H9 (cell line): Measurements from ENCODE around the gene ARHGAP35. TPM values are rescaled to one million over a fixed set of nuclear protein-coding genes. Genes with fewer than 3 reads are reported as not detected.

Experiments used
- DNase-seq: peaks from one replicate; pipeline ENCODE4 v3.0.0-alpha.2; 2017
- H2AFZ ChIP-seq: one replicate; pipeline ENCODE4 v1.6.1; 2013; ENCODE audit warnings: mild to moderate bottlenecking, low read length, control low read depth, moderate library complexity
- H2AK5ac ChIP-seq: 2 replicates; pipeline ENCODE4 v1.6.1; 2013; ENCODE audit warnings: low read length, control low read depth, mixed read lengths; ENCODE audit not compliant: insufficient read length
- H2BK120ac ChIP-seq: one replicate; pipeline ENCODE4 v1.6.1; 2013; ENCODE audit warnings: low read depth, mild to moderate bottlenecking, low read length, control low read depth, inconsistent platforms; ENCODE audit not compliant: poor library complexity, severe bottlenecking
- H2BK12ac ChIP-seq: 2 replicates; pipeline ENCODE4 v1.6.1; 2013; ENCODE audit warnings: low read length, control low read depth, mixed read lengths, low read depth; ENCODE audit not compliant: insufficient read length
- H2BK15ac ChIP-seq: 2 replicates; pipeline ENCODE4 v1.6.1; 2013; ENCODE audit warnings: low read depth, low read length, control low read depth
- H2BK20ac ChIP-seq: one replicate; pipeline ENCODE4 v1.6.1; 2013; ENCODE audit warnings: low read depth, mild to moderate bottlenecking, low read length, control low read depth, inconsistent platforms; ENCODE audit not compliant: poor library complexity, severe bottlenecking
- H2BK5ac ChIP-seq: 2 replicates; pipeline ENCODE4 v1.6.1; 2013; ENCODE audit warnings: low read length, control low read depth, mixed read lengths; ENCODE audit not compliant: insufficient read length
- H3K14ac ChIP-seq: 2 replicates; pipeline ENCODE4 v1.6.1; 2013; ENCODE audit warnings: low read length, control low read depth; ENCODE audit not compliant: insufficient read depth
- H3K18ac ChIP-seq: 2 replicates; pipeline ENCODE4 v1.6.1; 2013; ENCODE audit warnings: low read depth, mild to moderate bottlenecking, mixed read lengths, low read length, control low read depth; ENCODE audit not compliant: insufficient read length
- H3K23ac ChIP-seq: 2 replicates; pipeline ENCODE4 v1.6.1; 2013; ENCODE audit warnings: low read length, control low read depth, mixed read lengths, low read depth; ENCODE audit not compliant: insufficient read length
- H3K23me2 ChIP-seq: 2 replicates; pipeline ENCODE4 v1.6.1; 2013; ENCODE audit warnings: low read depth, mild to moderate bottlenecking, mixed read lengths, low read length, control low read depth; ENCODE audit not compliant: insufficient read length, poor library complexity, severe bottlenecking
- H3K27ac ChIP-seq: 2 replicates; pipeline ENCODE4 v1.5.1; 2013; ENCODE audit warnings: low read length, control low read depth, mixed read lengths, low read depth; ENCODE audit not compliant: insufficient read length
- H3K27me3 ChIP-seq: 2 replicates; pipeline ENCODE4 v1.6.1; 2013; ENCODE audit warnings: low read length, control low read depth, inconsistent platforms; ENCODE audit not compliant: insufficient read depth
- H3K4ac ChIP-seq: 2 replicates; pipeline ENCODE4 v1.6.1; 2013; ENCODE audit warnings: low read depth, mild to moderate bottlenecking, control low read depth, inconsistent platforms, low read length, moderate library complexity
- H3K4me1 ChIP-seq: 2 replicates; pipeline ENCODE4 v1.6.1; 2013; ENCODE audit warnings: low read length, control low read depth, inconsistent platforms; ENCODE audit not compliant: insufficient read depth
- H3K4me2 ChIP-seq: 2 replicates; pipeline ENCODE4 v1.6.1; 2013; ENCODE audit warnings: low read length, control low read depth, mixed read lengths; ENCODE audit not compliant: insufficient read length, insufficient read depth
- H3K56ac ChIP-seq: 2 replicates; pipeline ENCODE4 v1.6.1; 2013; ENCODE audit warnings: low read depth, mild to moderate bottlenecking, mixed read lengths, low read length, control low read depth; ENCODE audit not compliant: insufficient read length
- H3K79me1 ChIP-seq: 2 replicates; pipeline ENCODE4 v1.6.1; 2013; ENCODE audit warnings: low read depth, mild to moderate bottlenecking, moderate library complexity, low read length, control low read depth, inconsistent platforms; ENCODE audit not compliant: insufficient read depth, poor library complexity, severe bottlenecking
- H3K79me2 ChIP-seq: 2 replicates; pipeline ENCODE4 v1.6.1; 2013; ENCODE audit warnings: low read length, control low read depth, inconsistent platforms; ENCODE audit not compliant: insufficient read depth
- H3K9ac ChIP-seq: 2 replicates; pipeline ENCODE4 v1.6.1; 2013; ENCODE audit warnings: low read length, control low read depth, mixed read lengths; ENCODE audit not compliant: insufficient read length; ENCODE audit errors: extremely low read depth
- H3K9me3 ChIP-seq: one replicate; pipeline ENCODE4 v1.6.1; 2013; ENCODE audit warnings: low read depth, low read length, inconsistent platforms; ENCODE audit not compliant: control insufficient read depth
- H3T11ph ChIP-seq: one replicate; pipeline ENCODE4 v1.6.1; 2013; ENCODE audit warnings: mild to moderate bottlenecking, low read length, control low read depth, inconsistent platforms
- H4K20me1 ChIP-seq: one replicate; pipeline ENCODE4 v1.6.1; 2013; ENCODE audit not compliant: control insufficient read depth, insufficient read length, insufficient read depth
- H4K5ac ChIP-seq: 2 replicates; pipeline ENCODE4 v1.6.1; 2013; ENCODE audit warnings: low read depth, mild to moderate bottlenecking, mixed read lengths, low read length, control low read depth; ENCODE audit not compliant: insufficient read length
- H4K8ac ChIP-seq: replicated peaks from 2 replicates; pipeline ENCODE4 v1.6.1; 2013; ENCODE audit warnings: low read length, control low read depth, mixed read lengths, low read depth; ENCODE audit not compliant: insufficient read length
- H4K91ac ChIP-seq: 2 replicates; pipeline ENCODE4 v1.6.1; 2013; ENCODE audit warnings: low read depth, mild to moderate bottlenecking, moderate library complexity, mixed read lengths, low read length, control low read depth; ENCODE audit not compliant: insufficient read length
- H3K27ac Mint-ChIP-seq, 3 experiments: 2 replicates in 2 of 3; 3 replicates in 1 of 3; pipeline ENCODE4 v1.8.0; 2020 to 2021; ENCODE audit warnings: mixed read lengths in 3 of 3, mild to moderate bottlenecking in 1 of 3, moderate library complexity in 1 of 3
- H3K27me3 Mint-ChIP-seq: 2 replicates; pipeline ENCODE4 v1.8.0; 2021; ENCODE audit warnings: low read depth, mild to moderate bottlenecking, moderate library complexity, mixed read lengths
- H3K36me3 Mint-ChIP-seq, 3 experiments: 2 replicates in 2 of 3; 3 replicates in 1 of 3; pipeline ENCODE4 v1.8.0; 2020 to 2021; ENCODE audit warnings: low read depth in 3 of 3, mixed read lengths in 3 of 3; ENCODE audit not compliant: insufficient read depth in 1 of 3
- H3K4me1 Mint-ChIP-seq, 2 experiments: 2 replicates each; pipeline ENCODE4 v1.8.0; 2020; ENCODE audit warnings: mixed read lengths in 2 of 2
- H3K4me3 Mint-ChIP-seq, 2 experiments: 2 replicates in 1 of 2; 3 replicates in 1 of 2; pipeline ENCODE4 v1.8.0; 2020 to 2021; ENCODE audit warnings: mild to moderate bottlenecking in 2 of 2, mixed read lengths in 2 of 2, moderate library complexity in 1 of 2
- H3K9me3 Mint-ChIP-seq, 2 experiments: 2 replicates in 1 of 2; 3 replicates in 1 of 2; pipeline ENCODE4 v1.8.0; 2020; ENCODE audit warnings: mild to moderate bottlenecking in 2 of 2, mixed read lengths in 2 of 2, moderate library complexity in 1 of 2
- WGBS: extraction: QIAGEN DNeasy Blood & Tissue Kit; methylation state at CpG from one replicate; pipeline ENCODE4 v1.1.7; 2013; ENCODE audit warnings: missing lambda C conversion rate, low lambda C conversion rate, mixed read lengths; ENCODE audit not compliant: insufficient read length; ENCODE audit errors: extremely low coverage; 5-methylcytosine and 5-hydroxymethylcytosine counted together
- total RNA-seq: library from RNA; stranded (reverse); gene quantifications from 2 replicates; pipeline ENCODE4 v1.2.1, GENCODE V29; 2021
- TF ChIP-seq, protein P1 (sequence below): fragments of 200-600 bp; sonication (generic); conservative IDR thresholded peaks from 3 replicates; pipeline ENCODE4 v1.8.0; 2021; ENCODE audit warnings: antibody characterized with exemption, mild to moderate bottlenecking

Gene ARHGAP35
- total RNA-seq, 1 experiment from 2014 or later = 49.8 TPM

GRCh38 chr19:46823049-46823448 is 37.7 kb upstream of the ARHGAP35 start:
- H3K14ac ChIP-seq = no peak overlapping the region
- no peak overlapping the region for H2AFZ ChIP-seq
- no peak overlapping the region for H3T11ph ChIP-seq
- H3K27ac ChIP-seq = no peak overlapping the region
- no peak overlapping the region for H2BK120ac ChIP-seq
- no peak overlapping the region for H4K5ac ChIP-seq
- DNase-seq = no peak
- Mint-ChIP-seq H3K4me1 (peaks cover 7 to 9% of the 10 kb centered on the region in 2 experiments; a peak in 3 of 4 replicates), H3K4me3 (no peak overlapping the region), H3K27me3 (no peaks in the 10 kb centered on the region), H3K9me3 (peaks cover 0 to 2% of the 10 kb centered on the region in 2 experiments; a peak in 2 of 5 replicates), H3K27ac (no peak overlapping the region), H3K36me3 (no peaks in the 10 kb centered on the region)
- H2AK5ac ChIP-seq = no peak overlapping the region
- WGBS = no CpG with 5 or more reads among the region's 6 CpGs
- no peak overlapping the region for H2BK5ac ChIP-seq
- no peak overlapping the region for H4K91ac ChIP-seq
- H3K23me2 ChIP-seq = no peaks in the 10 kb centered on the region
- no peaks in the 10 kb centered on the region for H3K79me1 ChIP-seq
- H2BK15ac ChIP-seq = no peak overlapping the region
- H4K8ac ChIP-seq = no peak overlapping the region
- no peak overlapping the region for H3K4me2 ChIP-seq
- H3K79me2 ChIP-seq = no peaks in the 10 kb centered on the region
- no peak overlapping the region for H2BK12ac ChIP-seq
- no peaks in the 10 kb centered on the region for H3K4me1 ChIP-seq
- H3K23ac ChIP-seq = no peak overlapping the region
- H3K9me3 ChIP-seq = no peaks in the 10 kb centered on the region
- no peaks in the 10 kb centered on the region for H4K20me1 ChIP-seq
- H3K27me3 ChIP-seq = no peaks in the 10 kb centered on the region
- H2BK20ac ChIP-seq = no peak overlapping the region
- H3K18ac ChIP-seq = no peak overlapping the region
- no peak overlapping the region for H3K9ac ChIP-seq
- H3K56ac ChIP-seq = no peak overlapping the region
- TF ChIP-seq, protein P1, sequence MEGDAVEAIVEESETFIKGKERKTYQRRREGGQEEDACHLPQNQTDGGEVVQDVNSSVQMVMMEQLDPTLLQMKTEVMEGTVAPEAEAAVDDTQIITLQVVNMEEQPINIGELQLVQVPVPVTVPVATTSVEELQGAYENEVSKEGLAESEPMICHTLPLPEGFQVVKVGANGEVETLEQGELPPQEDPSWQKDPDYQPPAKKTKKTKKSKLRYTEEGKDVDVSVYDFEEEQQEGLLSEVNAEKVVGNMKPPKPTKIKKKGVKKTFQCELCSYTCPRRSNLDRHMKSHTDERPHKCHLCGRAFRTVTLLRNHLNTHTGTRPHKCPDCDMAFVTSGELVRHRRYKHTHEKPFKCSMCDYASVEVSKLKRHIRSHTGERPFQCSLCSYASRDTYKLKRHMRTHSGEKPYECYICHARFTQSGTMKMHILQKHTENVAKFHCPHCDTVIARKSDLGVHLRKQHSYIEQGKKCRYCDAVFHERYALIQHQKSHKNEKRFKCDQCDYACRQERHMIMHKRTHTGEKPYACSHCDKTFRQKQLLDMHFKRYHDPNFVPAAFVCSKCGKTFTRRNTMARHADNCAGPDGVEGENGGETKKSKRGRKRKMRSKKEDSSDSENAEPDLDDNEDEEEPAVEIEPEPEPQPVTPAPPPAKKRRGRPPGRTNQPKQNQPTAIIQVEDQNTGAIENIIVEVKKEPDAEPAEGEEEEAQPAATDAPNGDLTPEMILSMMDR = no peak
- H3K4ac ChIP-seq = no peak overlapping the region
